ENCODE results near the gene OR10H2. TPM values are rescaled to one million over a fixed set of nuclear protein-coding genes. Genes with fewer than 3 reads are reported as not detected.

The OR10H2 gene
- total and polyA plus RNA-seq, 2 of the 8 experiments (the other 6 are each of a cell fraction or from before 2014, with no cell fraction given): not detected

- no peak overlapping the region for H2AFZ ChIP-seq (ENCODE audit: low read length)
- H3K4ac ChIP-seq (replicated peaks; ENCODE audit: insufficient read length, low read depth, low read length): no peak overlapping the region
- POLR2A ChIA-PET (ENCODE audit: partially characterized antibody): no interaction called here
- H3K27me3 ChIP-seq (replicated peaks in 1 of 4; ENCODE audit: control insufficient read depth in 3 of 4, extremely low read depth in 1 of 4, insufficient read depth in 3 of 4, low read length in 3 of 4): no peaks in the 10 kb centered on the region
- H3K36me3 ChIP-seq (ENCODE audit: control insufficient read depth in 2 of 4, insufficient read depth in 4 of 4, low read length in 3 of 4): no peaks in the 10 kb centered on the region; a peak in 1 of 8 replicates
- no peak overlapping the region for H3K23ac ChIP-seq (ENCODE audit: insufficient read length)
- no peak overlapping the region for H2BK20ac ChIP-seq (ENCODE audit: low read length)
- H3K4me1 ChIP-seq (replicated peaks in 1 of 4; ENCODE audit: control insufficient read depth in 3 of 4, insufficient read depth in 4 of 4, low read length in 3 of 4): no peaks in the 10 kb centered on the region
- H3K9ac ChIP-seq (replicated peaks in 1 of 4; ENCODE audit: extremely low read depth in 1 of 4, low read depth in 3 of 4, low read length in 3 of 4): no peak overlapping the region
- no peak overlapping the region for H4K91ac ChIP-seq (replicated peaks; ENCODE audit: insufficient read length, low read length)
- H3K4me3 ChIP-seq (ENCODE audit: extremely low read depth in 1 of 4, insufficient read depth in 2 of 4, low read depth in 3 of 4, low read length in 4 of 4): no peak overlapping the region
- no peak overlapping the region for H4K8ac ChIP-seq (ENCODE audit: extremely low read depth, insufficient read depth, low read length)
- H3K79me2 ChIP-seq (ENCODE audit: control insufficient read depth in 1 of 2, insufficient read depth in 2 of 2, low read length in 2 of 2): no peaks in the 10 kb centered on the region
- H3K79me1 ChIP-seq (ENCODE audit: low read depth, low read length): no peaks in the 10 kb centered on the region
- H4K20me1 ChIP-seq (replicated peaks in 1 of 2; ENCODE audit: control insufficient read depth in 1 of 2, insufficient read depth in 2 of 2, low read length in 2 of 2): no peaks in the 10 kb centered on the region
- no peak overlapping the region for H2BK12ac ChIP-seq (ENCODE audit: low read depth, low read length)
- no peak overlapping the region for H3K14ac ChIP-seq (ENCODE audit: insufficient read length)
- H3K9me3 ChIP-seq (ENCODE audit: insufficient read depth in 2 of 2, low read depth in 1 of 2, low read length in 1 of 2): peaks cover 76 to 86% of the 10 kb centered on the region in 2 experiments
- CTCF ChIA-PET (ENCODE audit: partially characterized antibody): no interaction called here
- no peak overlapping the region for H2BK120ac ChIP-seq (replicated peaks; ENCODE audit: low read depth, low read length)
- no peak overlapping the region for H2AK5ac ChIP-seq (ENCODE audit: low read depth, low read length)
- H3K56ac ChIP-seq (replicated peaks; ENCODE audit: insufficient read length, low read depth, low read length): no peak overlapping the region
- DNase-seq (ENCODE audit: low read depth in 1 of 2, low spot score in 2 of 2): no peak
- FAIRE-seq: no peak
- H4K5ac ChIP-seq (ENCODE audit: insufficient read length, low read depth, low read length): no peak overlapping the region
- 75% methylated on average over 1 of the region's 1 CpG; no CpG with 5 or more reads in 1 of the 2 experiments for WGBS, 2 experiments (ENCODE audit: extremely low coverage in 1 of 2, insufficient coverage in 1 of 2, insufficient read length in 1 of 2, insufficient replicate concordance in 2 of 2, low coverage in 1 of 2, low lambda C conversion rate in 2 of 2, missing lambda C conversion rate in 1 of 2)
- no peak overlapping the region for H2BK15ac ChIP-seq (ENCODE audit: low read length)
- H2BK5ac ChIP-seq (ENCODE audit: low read depth, low read length): no peak overlapping the region
- H3K27ac ChIP-seq (ENCODE audit: low read depth, low read length): no peak overlapping the region
- no peaks in the 10 kb centered on the region for H3K23me2 ChIP-seq (ENCODE audit: low read depth, low read length)
- no peak overlapping the region for H3K4me2 ChIP-seq (ENCODE audit: insufficient read depth in 1 of 2, low read depth in 2 of 2, low read length in 2 of 2)
- H3K18ac ChIP-seq (ENCODE audit: extremely low read depth, low read length): no peak overlapping the region
- TF ChIP-seq KDM4A (IDR thresholded peaks at IDR 0.05; ENCODE audit: low read depth, low read length, severe bottlenecking) (no peak), SUZ12 (IDR thresholded peaks at IDR 0.05; ENCODE audit: low read length) (no peak), CBX8 (IDR thresholded peaks at IDR 0.05; ENCODE audit: borderline replicate concordance, low read depth, low read length) (no peak), GTF2F1 (IDR thresholded peaks at IDR 0.05; ENCODE audit: borderline replicate concordance, low read depth, low read length) (no peak), RXRA (IDR thresholded peaks at IDR 0.05; ENCODE audit: insufficient read depth, low read depth, low read length) (no peak), CTBP2 (IDR thresholded peaks at IDR 0.05; ENCODE audit: borderline replicate concordance, insufficient read depth, insufficient read length, low read length) (no peak), JUND (IDR thresholded peaks at IDR 0.05; ENCODE audit: low read length) (no peak), GABPA (IDR thresholded peaks at IDR 0.05; ENCODE audit: borderline replicate concordance, insufficient read depth, low read length) (no peak), NANOG (IDR thresholded peaks at IDR 0.05; ENCODE audit: insufficient read depth, low read depth, low read length, poor library complexity, severe bottlenecking) (no peak)
These were observed 6.6 kb upstream of the OR10H2 start for GRCh38 chr19:15721268-15721667.

Measured in H1 (cell line).